ENCODE measurements around the gene FSHR.

DNA sequence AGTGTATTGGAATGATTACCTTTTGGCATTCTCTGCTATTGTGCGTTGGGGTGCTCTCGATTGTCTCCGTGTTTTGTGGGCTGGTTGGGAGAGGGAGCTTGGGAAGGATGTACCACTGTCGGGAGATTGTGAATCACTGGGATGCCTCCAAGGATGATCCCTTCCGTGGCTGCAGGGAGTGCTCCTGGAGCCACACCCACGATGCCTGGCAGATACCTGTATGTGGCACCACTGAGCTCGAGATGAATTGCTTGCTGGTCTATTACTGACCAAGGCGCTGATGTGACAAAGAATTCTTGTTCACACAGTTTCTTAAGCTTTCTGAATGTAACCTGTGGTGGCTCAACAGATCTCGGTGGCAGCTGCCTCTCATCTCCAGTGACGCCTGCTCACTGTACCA, 239.1 kb downstream of the FSHR start:
- TF ChIP-seq, protein P1, sequence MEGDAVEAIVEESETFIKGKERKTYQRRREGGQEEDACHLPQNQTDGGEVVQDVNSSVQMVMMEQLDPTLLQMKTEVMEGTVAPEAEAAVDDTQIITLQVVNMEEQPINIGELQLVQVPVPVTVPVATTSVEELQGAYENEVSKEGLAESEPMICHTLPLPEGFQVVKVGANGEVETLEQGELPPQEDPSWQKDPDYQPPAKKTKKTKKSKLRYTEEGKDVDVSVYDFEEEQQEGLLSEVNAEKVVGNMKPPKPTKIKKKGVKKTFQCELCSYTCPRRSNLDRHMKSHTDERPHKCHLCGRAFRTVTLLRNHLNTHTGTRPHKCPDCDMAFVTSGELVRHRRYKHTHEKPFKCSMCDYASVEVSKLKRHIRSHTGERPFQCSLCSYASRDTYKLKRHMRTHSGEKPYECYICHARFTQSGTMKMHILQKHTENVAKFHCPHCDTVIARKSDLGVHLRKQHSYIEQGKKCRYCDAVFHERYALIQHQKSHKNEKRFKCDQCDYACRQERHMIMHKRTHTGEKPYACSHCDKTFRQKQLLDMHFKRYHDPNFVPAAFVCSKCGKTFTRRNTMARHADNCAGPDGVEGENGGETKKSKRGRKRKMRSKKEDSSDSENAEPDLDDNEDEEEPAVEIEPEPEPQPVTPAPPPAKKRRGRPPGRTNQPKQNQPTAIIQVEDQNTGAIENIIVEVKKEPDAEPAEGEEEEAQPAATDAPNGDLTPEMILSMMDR (conservative IDR thresholded peaks at IDR 0.05): no peak
- no peak for TF ChIP-seq ZFX (IDR thresholded peaks at IDR 0.05)
